GM19372 (cell line): ENCODE data around the gene TMEM254.
"Not testable (repeated sequence)": the region's sequence is repeated elsewhere in the genome, so short reads cannot be mapped to it uniquely, and the experiment has no call there.

Source experiments
- ATAC-seq: cut with Tn5 transposase; IDR thresholded peaks from one replicate; pipeline ENCODE4 v1.9.1; 2021; ENCODE audit warnings: mild to moderate bottlenecking, low read depth, moderate library complexity; ENCODE audit not compliant: unreplicated experiment

TMEM254 gene

DNA sequence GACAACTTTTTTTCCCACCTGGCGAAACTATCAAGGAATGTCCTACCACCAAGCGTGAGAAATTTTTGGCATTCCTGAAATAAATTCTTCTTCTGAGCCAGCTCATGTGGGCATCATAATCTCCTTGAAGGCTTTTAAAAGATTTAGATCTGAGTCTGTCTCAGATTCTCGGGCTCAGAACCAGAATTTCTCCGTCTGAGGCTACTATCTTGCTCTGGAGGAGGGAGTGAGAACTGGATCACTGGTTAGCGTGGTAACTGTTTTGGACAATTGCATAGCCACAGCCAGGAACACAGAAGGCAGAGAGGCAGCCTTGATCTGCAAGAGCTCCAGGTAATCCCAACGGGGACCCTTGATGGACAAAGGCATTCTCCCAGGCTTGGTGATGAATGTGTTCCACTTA is 53.0 kb downstream of the TMEM254 start:
- ATAC-seq = no peak

DNA sequence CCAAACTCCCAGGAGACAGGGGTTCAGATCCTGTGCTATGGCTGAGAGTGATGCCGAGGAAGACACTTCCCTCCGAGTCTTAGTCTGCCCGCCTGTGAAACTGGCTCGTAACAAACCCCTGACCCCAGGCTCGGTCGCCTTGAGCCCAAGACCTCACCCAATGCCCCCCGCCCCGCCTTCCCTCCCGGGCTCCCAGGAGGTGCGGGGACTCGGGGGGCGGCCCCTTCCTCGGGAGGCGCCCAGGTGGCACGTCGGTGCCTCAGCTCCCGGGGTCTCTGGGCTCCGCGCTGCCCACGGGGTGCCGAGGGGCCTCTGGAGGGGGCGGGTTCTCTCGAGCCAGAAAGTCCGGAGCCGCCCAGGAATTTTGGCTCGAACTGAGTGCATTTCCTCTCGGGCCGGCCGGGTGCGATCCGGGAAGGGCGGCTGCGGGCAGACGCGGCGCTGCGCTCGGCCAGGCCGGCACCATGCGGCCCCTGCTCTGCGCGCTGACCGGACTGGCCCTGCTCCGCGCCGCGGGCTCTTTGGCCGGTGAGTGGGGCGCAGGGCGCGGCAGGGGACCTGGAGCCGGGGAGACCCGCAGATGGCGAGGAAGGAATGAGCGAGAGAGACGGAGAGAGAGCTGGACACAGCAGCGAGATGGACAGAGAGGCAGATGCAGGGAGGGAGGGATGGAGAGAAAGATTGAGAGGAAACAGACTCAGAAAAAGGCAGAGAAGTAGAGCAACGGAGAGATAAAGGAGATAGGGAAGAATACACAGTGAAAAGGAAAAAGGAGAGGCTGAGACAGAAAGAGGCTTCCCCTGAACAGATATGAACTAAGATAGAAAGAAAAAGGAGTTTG is 54.1 kb downstream of the TMEM254 start, which contains the start of gene PLAC9:
PLAC9 (plus strand) TSS at position 432 of the 841 bp plus-strand sequence; CDS start at position 465, 33 bp downstream.
- no peak for ATAC-seq

DNA sequence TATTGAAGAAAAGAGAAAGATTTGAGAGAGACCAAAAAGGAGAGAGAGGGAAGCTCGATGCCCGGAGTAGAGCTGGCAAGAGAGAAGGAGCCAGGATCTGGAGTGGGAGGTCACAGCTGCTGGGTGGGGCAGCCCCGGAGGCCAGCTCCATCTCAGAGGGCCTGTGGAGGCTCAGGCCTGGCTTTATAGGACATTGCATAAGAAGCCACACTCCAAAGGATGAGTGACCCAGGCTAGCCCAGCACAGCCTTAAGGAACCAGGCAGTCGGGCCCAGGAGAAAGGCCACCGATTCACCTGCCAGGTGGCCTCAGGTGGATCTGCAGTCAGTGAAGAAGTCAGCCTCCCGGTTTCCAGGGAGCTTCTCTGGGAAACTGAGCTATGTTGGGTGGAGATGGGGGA is 54.7 kb downstream of the TMEM254 start:
- no peak for ATAC-seq

DNA sequence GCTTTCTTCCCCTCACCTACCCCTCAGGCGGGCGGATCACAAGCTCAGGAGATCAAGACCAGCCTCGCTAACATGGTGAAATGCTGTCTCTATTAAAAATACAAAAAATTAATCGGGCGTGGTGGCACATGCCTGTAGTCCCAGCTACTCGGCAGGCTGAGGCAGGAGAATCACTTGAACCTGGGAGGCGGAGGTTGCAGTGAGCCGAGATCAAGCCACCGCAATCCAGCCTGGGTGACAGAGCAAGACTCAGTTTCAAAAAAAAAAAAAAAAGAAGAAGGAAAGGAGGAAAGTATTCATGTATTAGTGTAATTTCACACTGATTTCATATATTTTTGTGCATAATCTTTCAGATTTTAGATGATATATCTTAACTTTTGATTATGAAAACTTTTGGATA is 55.2 kb downstream of the TMEM254 start:
- not testable (repeated sequence) for ATAC-seq

DNA sequence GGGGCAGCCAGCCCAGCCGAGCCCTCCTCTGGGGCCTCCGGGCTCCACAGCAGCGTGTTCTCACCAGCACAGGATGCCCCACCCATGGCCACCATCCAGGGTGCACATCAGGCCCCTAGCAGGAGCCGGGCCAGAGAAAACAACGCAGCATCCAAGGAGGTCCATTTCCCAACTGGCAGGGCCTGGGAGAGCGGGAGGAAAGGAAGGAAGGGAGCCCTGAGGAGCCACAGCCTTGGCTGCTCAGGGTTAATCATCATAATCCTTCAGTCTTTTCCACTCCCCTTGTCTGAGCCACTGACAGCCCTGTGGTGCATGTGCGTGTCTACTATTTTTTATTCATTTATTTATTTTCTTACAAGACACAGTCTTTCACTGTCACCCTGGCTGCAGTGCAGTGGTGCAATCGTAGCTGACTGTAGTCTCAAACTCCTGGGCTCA is 57.7 kb downstream of the TMEM254 start:
- no peak for ATAC-seq

DNA sequence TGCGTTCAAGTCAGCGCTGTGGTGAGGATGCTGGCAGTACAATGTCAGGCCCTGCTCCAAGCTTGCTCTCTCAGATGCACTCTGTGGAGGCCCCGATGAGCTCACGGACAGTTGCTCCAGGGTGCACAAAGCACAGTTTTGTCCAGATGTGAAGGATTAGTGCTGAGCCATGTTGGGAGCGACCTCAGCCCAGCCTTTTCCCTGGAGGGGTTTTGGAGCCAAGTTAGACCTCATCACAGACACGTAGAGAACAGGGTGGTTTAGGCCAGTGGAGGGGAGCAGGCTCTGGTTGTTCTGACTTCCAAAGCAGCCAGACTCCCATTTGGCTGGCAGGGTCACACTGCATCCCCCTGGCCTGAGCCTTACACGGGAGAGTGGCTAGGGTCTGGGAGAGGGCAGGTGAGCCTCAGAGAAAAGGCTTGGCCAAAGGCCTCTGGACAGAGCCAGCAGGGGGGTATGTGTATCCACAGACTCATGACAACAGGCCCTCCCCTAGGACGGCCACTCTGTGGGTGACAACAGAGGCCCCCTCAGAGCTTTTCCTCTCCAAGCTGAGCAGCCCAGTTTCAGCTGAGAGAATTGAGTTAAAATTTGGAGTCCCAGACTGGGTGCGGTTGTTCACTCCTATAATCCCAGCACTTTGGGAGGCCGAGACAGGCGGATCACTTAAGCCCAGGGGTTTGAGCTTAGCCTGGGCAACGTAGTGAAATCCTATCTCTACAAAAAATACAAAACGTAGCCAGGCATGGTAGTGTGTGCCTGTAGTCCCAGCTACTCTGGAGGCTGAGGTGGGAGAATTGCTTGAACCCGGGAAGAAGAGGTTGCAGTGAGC is 58.8 kb downstream of the TMEM254 start:
- ATAC-seq = no peak

DNA sequence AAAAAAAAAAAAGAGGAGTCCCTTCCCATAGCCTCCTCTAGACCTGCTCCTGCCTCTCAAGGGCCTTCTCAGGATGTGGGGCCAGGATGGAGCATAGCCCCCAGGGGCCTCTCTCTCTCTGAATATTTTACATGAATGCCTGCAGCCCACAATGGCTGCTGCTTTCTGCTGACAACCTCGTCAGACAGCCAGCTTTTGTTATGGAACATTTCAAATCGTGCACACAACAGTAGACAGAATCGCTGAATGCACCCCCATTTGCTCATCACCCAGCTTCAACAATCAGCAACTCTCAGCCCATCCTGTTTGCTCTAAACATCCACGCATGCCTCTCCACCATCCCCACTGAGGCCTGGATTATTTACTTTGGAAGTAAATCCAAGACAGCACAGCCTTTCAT is 59.5 kb downstream of the TMEM254 start:
- no peak for ATAC-seq

DNA sequence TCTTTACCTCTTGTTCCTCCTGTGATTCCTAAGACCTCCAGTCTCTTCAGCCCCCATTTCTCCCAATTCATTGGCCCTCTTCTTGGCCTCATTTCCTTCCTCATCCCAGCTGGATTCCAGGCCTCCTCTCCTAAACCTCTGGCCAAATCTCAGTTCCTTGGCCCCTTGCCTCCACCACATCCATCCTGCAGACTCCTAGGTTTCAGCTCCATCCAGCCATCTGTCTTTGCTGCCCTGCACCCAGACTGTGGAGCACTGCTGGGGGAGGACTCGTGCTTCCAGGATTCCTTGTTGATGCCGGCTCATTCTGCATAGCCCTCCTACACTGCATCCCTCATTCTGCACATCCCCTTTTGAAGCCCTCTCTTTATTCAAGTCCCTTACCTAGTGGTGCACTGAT is 60.8 kb downstream of the TMEM254 start:
- ATAC-seq = no peak

DNA sequence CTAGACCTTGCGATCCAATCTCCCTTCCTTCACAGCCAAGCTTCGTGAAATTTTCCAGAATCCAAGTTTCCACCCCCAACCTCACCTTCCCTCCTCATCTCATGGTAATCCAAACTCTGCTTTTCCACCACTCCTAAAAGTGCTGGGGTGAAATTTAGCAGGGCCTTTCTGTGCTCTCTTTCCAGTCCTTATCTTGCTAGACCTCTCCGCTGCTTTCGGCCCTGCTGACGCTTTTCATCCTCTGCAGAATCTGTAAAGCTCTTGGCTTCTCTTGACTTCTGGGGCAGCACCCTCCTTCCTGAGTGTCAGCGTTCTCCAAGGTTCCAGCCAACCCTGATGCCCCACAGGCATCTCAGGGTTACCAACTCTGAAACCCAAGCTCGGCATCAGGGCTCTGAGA is 61.8 kb downstream of the TMEM254 start:
- ATAC-seq = no peak

DNA sequence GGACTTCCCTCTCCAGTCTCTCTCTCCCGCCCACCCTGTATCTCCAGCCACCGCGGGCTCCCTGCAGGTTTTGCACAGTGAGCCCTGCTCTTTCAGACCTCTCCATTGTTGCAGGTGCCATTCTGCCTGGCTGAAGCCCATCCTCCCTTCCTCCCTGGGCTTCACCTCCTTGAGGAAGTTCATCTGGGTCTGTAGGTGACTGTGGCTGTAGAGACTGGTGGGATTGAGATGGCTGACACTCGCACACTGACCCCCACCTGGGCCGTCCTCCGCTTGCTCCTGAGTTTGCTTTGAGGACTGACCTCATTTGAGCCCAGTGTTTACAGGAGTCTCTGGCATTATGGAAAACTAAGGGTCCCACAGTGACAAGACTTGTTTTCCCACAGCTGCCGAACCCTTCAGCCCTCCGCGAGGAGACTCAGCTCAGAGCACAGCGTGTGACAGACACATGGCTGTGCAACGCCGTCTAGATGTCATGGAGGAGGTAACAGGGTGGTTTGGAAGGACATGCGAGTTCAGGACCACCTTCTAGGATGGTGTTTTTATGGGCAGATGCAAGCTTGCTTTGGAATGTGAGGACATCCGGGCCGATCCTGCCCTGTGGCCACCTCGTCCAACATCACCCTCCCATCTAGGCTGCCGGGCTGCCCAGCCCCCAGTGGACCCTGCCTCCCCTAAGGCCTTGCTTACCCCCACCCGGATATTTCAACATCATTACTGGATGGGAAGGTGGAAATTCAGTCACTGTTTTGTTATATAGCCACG is 63.4 kb downstream of the TMEM254 start:
- no peak for ATAC-seq
